ENCODE results near the gene CPED1.

Gene CPED1

DNA sequence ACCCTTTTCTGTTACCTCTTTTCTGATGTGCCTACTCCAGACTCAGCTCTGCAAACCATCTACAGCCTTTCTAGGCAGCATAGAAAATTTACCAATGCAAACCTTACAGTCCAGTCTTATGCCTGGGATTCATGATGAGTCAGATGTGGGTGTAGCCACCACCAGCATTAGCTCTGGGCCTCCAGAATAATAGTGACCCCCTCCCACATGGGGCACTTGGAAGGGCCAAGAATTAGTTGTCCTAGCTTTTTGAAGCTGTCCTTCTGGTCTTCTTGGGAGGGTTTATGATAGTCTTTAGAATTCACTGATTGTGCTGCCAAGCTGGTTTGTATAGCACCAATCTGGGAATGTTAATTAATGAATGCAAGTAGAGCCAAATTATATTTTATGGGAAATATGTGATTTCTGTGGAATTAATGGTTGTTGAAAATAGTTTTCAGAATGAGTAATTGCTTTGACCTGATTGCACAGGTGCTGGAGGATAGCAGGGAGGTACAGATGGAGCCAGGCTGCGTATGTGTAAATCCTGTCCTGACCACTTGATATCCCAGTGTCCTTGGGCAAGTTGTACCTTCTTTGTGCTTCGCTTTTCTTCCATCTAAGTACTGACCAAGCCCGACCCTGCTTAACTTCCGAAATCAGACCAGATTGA is 94.8 kb downstream of the CPED1 start:
- H3K27ac ChIP-seq: no peak overlapping the region
- TF ChIP-seq, protein P1, sequence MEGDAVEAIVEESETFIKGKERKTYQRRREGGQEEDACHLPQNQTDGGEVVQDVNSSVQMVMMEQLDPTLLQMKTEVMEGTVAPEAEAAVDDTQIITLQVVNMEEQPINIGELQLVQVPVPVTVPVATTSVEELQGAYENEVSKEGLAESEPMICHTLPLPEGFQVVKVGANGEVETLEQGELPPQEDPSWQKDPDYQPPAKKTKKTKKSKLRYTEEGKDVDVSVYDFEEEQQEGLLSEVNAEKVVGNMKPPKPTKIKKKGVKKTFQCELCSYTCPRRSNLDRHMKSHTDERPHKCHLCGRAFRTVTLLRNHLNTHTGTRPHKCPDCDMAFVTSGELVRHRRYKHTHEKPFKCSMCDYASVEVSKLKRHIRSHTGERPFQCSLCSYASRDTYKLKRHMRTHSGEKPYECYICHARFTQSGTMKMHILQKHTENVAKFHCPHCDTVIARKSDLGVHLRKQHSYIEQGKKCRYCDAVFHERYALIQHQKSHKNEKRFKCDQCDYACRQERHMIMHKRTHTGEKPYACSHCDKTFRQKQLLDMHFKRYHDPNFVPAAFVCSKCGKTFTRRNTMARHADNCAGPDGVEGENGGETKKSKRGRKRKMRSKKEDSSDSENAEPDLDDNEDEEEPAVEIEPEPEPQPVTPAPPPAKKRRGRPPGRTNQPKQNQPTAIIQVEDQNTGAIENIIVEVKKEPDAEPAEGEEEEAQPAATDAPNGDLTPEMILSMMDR (conservative IDR thresholded peaks at IDR 0.05): no peak

DNA sequence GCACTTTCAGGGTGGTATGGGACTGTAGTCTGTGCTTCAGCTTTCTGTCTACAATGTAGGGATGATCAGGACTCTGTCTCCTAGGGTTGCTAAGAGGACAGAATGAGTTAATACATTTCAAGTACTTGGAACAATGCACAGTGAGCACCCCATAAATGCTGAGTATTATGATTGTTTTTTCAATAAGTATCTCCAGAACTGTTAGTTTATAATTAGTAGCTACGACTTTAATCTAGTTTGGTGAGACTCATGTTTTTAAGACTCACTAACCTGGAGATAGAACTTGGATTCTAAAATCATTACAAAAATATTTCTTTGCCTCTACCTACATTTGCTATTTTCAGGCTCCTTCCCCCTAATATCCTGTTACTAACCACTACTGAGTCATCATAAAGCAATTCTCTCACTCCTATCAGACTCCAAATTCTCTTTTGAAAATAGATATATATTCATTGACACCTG is 95.3 kb downstream of the CPED1 start:
- TF ChIP-seq, protein P1 (conservative IDR thresholded peaks at IDR 0.05): no peak
- H3K27ac ChIP-seq: no peak overlapping the region

DNA sequence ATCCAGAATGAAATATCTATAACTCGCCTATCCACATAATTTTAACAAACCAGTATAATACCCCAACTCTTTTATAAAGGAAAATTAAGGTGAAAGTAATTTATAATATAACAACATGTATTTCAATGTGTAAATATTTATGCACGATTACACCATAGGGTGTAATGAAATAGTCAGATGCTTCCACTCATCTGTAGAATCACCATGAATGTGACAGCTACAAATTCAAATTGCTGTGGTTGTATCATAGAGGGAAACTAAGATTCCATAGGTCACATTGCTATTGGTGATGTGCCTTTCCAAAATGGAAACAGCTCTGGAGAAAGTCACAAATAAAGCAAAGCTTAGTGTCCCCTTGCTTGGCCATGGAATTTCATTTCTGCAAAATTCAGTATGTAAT is 95.7 kb downstream of the CPED1 start:
- H3K27ac ChIP-seq: no peak overlapping the region
- TF ChIP-seq, protein P1 (conservative IDR thresholded peaks at IDR 0.05): no peak

DNA sequence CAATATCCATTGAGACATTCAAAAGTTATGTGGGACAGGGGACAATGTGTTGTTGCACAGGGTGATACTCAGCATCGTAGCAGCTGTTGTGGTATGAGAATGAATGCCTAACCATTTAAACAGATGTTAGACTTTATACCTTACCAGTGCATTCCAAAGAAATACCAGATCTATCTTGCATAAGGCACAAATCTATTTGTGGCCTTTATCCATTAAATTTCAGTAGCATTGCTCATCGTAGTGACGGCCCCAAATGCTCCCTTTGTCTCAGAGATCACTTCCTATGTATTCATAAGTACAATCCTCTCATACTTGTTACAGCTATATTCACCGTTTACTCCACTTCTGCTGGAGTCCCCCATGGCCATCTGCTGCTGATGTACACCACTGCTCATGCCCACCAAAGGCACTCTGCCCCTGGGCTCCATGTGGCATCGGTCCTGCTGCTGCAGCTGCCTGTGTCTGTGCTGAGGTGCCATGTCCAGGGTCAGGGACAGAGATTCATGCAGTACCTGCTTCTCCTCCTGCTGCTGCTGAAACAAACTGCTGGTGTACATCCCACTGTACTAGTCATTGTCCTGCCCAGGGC is 96.3 kb downstream of the CPED1 start:
- no peak overlapping the region for H3K27ac ChIP-seq
- TF ChIP-seq, protein P1 (conservative IDR thresholded peaks at IDR 0.05): no peak

DNA sequence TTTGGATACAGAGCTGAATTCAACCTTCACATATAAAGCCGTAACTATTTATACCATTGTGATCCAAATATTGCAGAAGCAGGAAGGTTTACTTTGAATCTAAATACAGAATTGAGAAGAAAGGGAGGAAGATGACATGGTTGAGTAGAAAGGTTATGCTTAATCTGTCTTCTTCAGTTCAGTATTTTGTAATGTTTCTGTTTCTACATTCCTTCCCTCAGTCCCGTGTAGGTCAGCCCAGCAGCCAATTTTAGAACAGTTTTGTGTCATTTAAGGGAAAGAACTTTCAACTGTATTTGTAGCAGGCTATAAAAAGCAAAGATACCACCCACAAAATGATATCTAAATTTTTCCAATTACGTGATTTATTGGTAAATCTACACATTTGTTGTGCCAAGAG is 97.4 kb downstream of the CPED1 start:
- no peak overlapping the region for H3K27ac ChIP-seq

DNA sequence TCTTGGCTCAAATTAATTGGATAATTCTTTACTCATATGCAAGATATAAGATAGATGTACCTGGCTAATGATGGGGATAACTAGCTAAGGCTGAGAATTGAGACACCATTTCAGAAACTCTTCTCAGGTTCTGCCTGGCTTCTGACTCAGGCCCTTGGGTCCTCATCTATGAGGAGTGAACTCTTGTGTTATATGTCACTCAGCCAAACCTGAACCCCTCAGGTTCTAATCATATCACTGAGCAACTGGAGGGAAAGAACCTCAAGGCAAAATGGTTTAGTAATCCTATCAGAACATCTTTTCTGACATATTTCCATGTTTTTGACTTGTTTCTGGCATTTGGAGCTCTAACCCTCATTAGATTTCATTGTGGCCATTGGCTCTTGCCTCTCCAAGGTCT is 100.4 kb downstream of the CPED1 start:
- TF ChIP-seq, protein P1 (conservative IDR thresholded peaks at IDR 0.05): no peak
- H3K27ac ChIP-seq: no peak overlapping the region

More for the DNA sequence above, 97.4 kb downstream of the CPED1 start:
- TF ChIP-seq, protein P1 (conservative IDR thresholded peaks at IDR 0.05): no peak

DNA sequence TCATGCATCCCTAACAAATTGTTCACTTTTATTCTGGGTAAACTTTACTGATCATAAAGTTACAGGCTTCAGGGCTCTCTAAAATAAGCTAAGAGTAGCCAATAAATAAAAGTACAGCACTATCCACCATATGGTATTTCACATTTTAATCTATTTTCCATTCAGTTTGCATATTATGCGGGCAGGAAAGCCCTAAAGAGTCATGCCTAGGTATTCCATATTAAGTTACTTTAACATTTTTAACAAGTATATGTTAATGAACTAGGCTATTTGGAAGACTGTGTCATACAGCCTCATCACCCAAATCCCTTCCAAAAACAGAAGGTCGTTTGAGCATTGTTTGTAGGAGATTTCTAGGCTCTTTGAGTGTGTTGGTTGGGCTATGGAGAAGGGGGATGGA is 106.3 kb downstream of the CPED1 start:
- H3K27ac ChIP-seq: no peak overlapping the region

More for the DNA sequence above, 106.3 kb downstream of the CPED1 start:
- TF ChIP-seq, protein P1 (conservative IDR thresholded peaks at IDR 0.05): no peak
